K562 (cell line): ENCODE results near the gene MYO18A. TPM values are rescaled to one million over a fixed set of nuclear protein-coding genes. Genes with fewer than 3 reads are reported as not detected.

ENCODE experiments used
- ATAC-seq: fragments of 200-7000 bp; cut with Tn5 transposase; 3 replicates; pipeline ENCODE4 v1.9.1; 2020; ENCODE audit warnings: moderate library complexity
- BruUV-seq: library from RNA; stranded (reverse); fragments of 400-500 nt; replicated peaks from 2 replicates; lab custom pipeline; 2021; lab: Mats Ljungman, UMichigan
- CTCF ChIA-PET: fragments of 300-600 bp; formaldehyde crosslinking; extraction: SDS; loops from one replicate; lab custom pipeline; 2021; ENCODE audit warnings: low intra/inter-chr PET ratio; lab: Yijun Ruan, JAX
- POLR2A ChIA-PET: fragments of 300-600, 350-650 bp; sonication (Branson Sonifier 250); formaldehyde crosslinking; extraction: SDS; loops from one replicate; lab custom pipeline; 2021; ENCODE audit warnings: antibody characterized with exemption, inconsistent platforms; lab: Yijun Ruan, JAX
- DNase-seq, 4 experiments: peaks; one replicate each; pipeline versions ENCODE4 v3.0.0 to v3.0.0-alpha.2; 2011 to 2018; ENCODE audit warnings: low spot score in 3 of 4, mixed read lengths in 3 of 4; ENCODE audit errors: extremely low read depth in 1 of 4
- FAIRE-seq: peaks from 2 replicates; lab custom pipeline; 2011; peaks lifted over from hg19 to GRCh38; lab: Jason Lieb, UNC
- H2AFZ ChIP-seq: 2 replicates; pipeline ENCODE4 v1.6.0; 2011; ENCODE audit warnings: low read depth, low read length, control low read depth, inconsistent platforms
- H3K27ac ChIP-seq: fragments of 200-600 bp; 3 replicates; pipeline ENCODE4 v1.8.0; 2011; ENCODE audit warnings: low read depth, mild to moderate bottlenecking, control low read depth, inconsistent platforms, low read length, moderate library complexity, mixed read lengths; ENCODE audit errors: extremely low read depth
- H3K27me3 ChIP-seq, 2 experiments: fragments of 300-600 bp in 1 of 2; 2 replicates in 1 of 2; 3 replicates in 1 of 2; pipeline versions ENCODE4 v1.6.0 to v1.8.0; 2011; ENCODE audit warnings: inconsistent platforms in 2 of 2, low read length in 2 of 2, mild to moderate bottlenecking in 1 of 2, mixed read lengths in 1 of 2, moderate library complexity in 1 of 2; ENCODE audit not compliant: control insufficient read depth in 2 of 2, insufficient read depth in 2 of 2
- H3K36me3 ChIP-seq: fragments of 300-600 bp; 3 replicates; pipeline ENCODE4 v1.8.0; 2011; ENCODE audit warnings: mild to moderate bottlenecking, low read length, inconsistent platforms; ENCODE audit not compliant: control insufficient read depth, insufficient read depth
- H3K4me1 ChIP-seq, 2 experiments: fragments of 200-600 bp in 1 of 2; replicated peaks in 1 of 2; 2 replicates in 1 of 2; 3 replicates in 1 of 2; pipeline versions ENCODE4 v1.5.1 to v1.8.0; 2011; ENCODE audit warnings: inconsistent platforms in 2 of 2, low read length in 2 of 2, mild to moderate bottlenecking in 1 of 2, mixed read lengths in 1 of 2, moderate library complexity in 1 of 2; ENCODE audit not compliant: control insufficient read depth in 2 of 2, insufficient read depth in 2 of 2
- H3K4me2 ChIP-seq: 2 replicates; pipeline ENCODE4 v1.6.1; 2011; ENCODE audit warnings: low read length, control low read depth, inconsistent platforms, mixed read lengths; ENCODE audit not compliant: insufficient read depth
- H3K4me3 ChIP-seq: fragments of 200-600 bp; sonication (generic), shearing (Covaris generic); 2 replicates; pipeline ENCODE4 v1.5.1; 2016; ENCODE audit warnings: control low read depth, inconsistent platforms
- H3K79me2 ChIP-seq: fragments of 200-600 bp; 3 replicates; pipeline ENCODE4 v1.8.0; 2011; ENCODE audit warnings: low read length, inconsistent platforms; ENCODE audit not compliant: control insufficient read depth, insufficient read depth
- H3K9ac ChIP-seq, 2 experiments: 2 replicates each; pipeline versions ENCODE4 v1.6.0 to v1.6.1; 2011; ENCODE audit warnings: low read depth in 2 of 2, low read length in 2 of 2, control low read depth in 1 of 2, inconsistent platforms in 1 of 2, mild to moderate bottlenecking in 1 of 2, mixed read lengths in 1 of 2; ENCODE audit not compliant: insufficient read depth in 1 of 2
- H3K9me1 ChIP-seq: one replicate; pipeline ENCODE4 v1.6.0; 2011; ENCODE audit warnings: inconsistent platforms, mild to moderate bottlenecking, low read length, moderate library complexity; ENCODE audit not compliant: control insufficient read depth, insufficient read depth
- H3K9me3 ChIP-seq: replicated peaks from 2 replicates; pipeline ENCODE4 v1.5.1; 2011; ENCODE audit warnings: low read depth, low read length, inconsistent platforms; ENCODE audit not compliant: control insufficient read depth, insufficient read depth
- H4K20me1 ChIP-seq: replicated peaks from 2 replicates; pipeline ENCODE4 v1.6.1; 2011; ENCODE audit warnings: low read length, inconsistent platforms, mixed read lengths; ENCODE audit not compliant: control insufficient read depth, insufficient read depth
- BRD9 ChIP-seq: fragments of 450-650 bp; IDR thresholded peaks from 2 replicates; pipeline ENCODE4 v1.6.1; 2018; ENCODE audit warnings: low read depth; ENCODE audit not compliant: partially characterized antibody
- CEBPB ChIP-seq: fragments of 450-650 bp; IDR thresholded peaks from 2 replicates; pipeline ENCODE4 v1.6.1; 2016; ENCODE audit warnings: missing genetic modification characterization, missing compliant biosample characterization
- FOXM1 ChIP-seq, 2 experiments: fragments of 450-650 bp in 1 of 2; sonication (generic) in 1 of 2; formaldehyde crosslinking in 1 of 2; IDR thresholded peaks; 2 replicates each; pipeline versions ENCODE4 v1.6.1 to v1.9.0; 2017 to 2022; ENCODE audit warnings: low read depth in 2 of 2, mild to moderate bottlenecking in 2 of 2, missing genetic modification reagents in 1 of 2, moderate library complexity in 1 of 2
- L3MBTL2 ChIP-seq: fragments of 450-650 bp; IDR thresholded peaks from 2 replicates; pipeline ENCODE4 v1.6.1; 2016; ENCODE audit warnings: mild to moderate bottlenecking, moderate library complexity
- MBD2 ChIP-seq: sonication (generic); IDR thresholded peaks from 2 replicates; pipeline ENCODE4 v1.6.1; 2016; ENCODE audit warnings: low read depth, borderline replicate concordance
- RFX7 ChIP-seq: fragments of 250-450 bp; sonication (Bioruptor Pico); IDR thresholded peaks from 2 replicates; pipeline ENCODE4 v1.5.1; 2021; ENCODE audit warnings: mild to moderate bottlenecking
- SAFB2 ChIP-seq: fragments of 200-400 bp; formaldehyde crosslinking; IDR thresholded peaks from 2 replicates; pipeline ENCODE4 v1.6.1; 2018; ENCODE audit warnings: borderline replicate concordance, low read length, low read depth, moderate library complexity; ENCODE audit not compliant: severe bottlenecking
- SIX5 ChIP-seq, 2 experiments: IDR thresholded peaks; 2 replicates each; pipeline ENCODE4 v1.6.1; 2011; ENCODE audit warnings: low read length in 2 of 2, borderline replicate concordance in 1 of 2, low read depth in 1 of 2, mild to moderate bottlenecking in 1 of 2, moderate library complexity in 1 of 2; ENCODE audit not compliant: insufficient read depth in 1 of 2
- SMARCE1 ChIP-seq: fragments of 450-650 bp; IDR thresholded peaks from 2 replicates; pipeline ENCODE4 v1.7.1; 2016; ENCODE audit warnings: mild to moderate bottlenecking
- SMC3 ChIP-seq: conservative IDR thresholded peaks from 2 replicates; pipeline ENCODE4 v1.6.1; 2011; ENCODE audit warnings: low read depth, low read length, improper control_type of control experiment; ENCODE audit not compliant: insufficient read depth
- SPI1 ChIP-seq: IDR thresholded peaks from 2 replicates; pipeline ENCODE4 v1.6.1; 2011; ENCODE audit warnings: low read depth, low read length, control low read depth, borderline replicate concordance
- ZMIZ1 ChIP-seq, 2 experiments: fragments of 150-350 bp in 1 of 2; IDR thresholded peaks; 2 replicates each; pipeline ENCODE4 v1.6.1; 2012 to 2016; ENCODE audit warnings: low read depth in 2 of 2, low read length in 2 of 2, mild to moderate bottlenecking in 1 of 2, moderate library complexity in 1 of 2
- WGBS: fragments of 100-300 bp; shearing (Covaris generic); methylation state at CpG from one replicate; pipeline ENCODE4 v1.1.6; 2016; ENCODE audit warnings: low coverage, mixed read lengths; ENCODE audit not compliant: insufficient coverage; ENCODE audit errors: missing lambda C conversion rate; 5-methylcytosine and 5-hydroxymethylcytosine counted together
- in situ Hi-C: fragments of 300-500 bp; cut with MboI; formaldehyde crosslinking; loops from 4 replicates; pipeline ENCODE4 v1.15.0; 2018; ENCODE audit warnings: inconsistent platforms, mixed read lengths
- intact Hi-C: fragments of 100-400 bp; cut with micrococcal nuclease; formaldehyde crosslinking; loops from 2 replicates; pipeline ENCODE4 v1.14.2; 2022
- polyA plus RNA-seq, 8 experiments: library from polyadenylated mRNA; depleted of rRNA in 4 of 8; stranded (reverse) in 5 of 8; unstranded in 3 of 8; fragments of >200 nt; fragmentation: Nextera tagmentation in 2 of 8; fragmentation: Illumina TruSeq in 1 of 8; extraction: Ambion mirVana in 2 of 8; extraction: Trizol in 1 of 8; gene quantifications; 2 replicates each; pipeline versions ENCODE4 v1.2.1 to v1.2.3, GENCODE V29; 2011 to 2014; ENCODE audit warnings: inconsistent platforms in 1 of 8, missing spikeins in 1 of 8
- total RNA-seq, 7 experiments: library from RNA; depleted of rRNA in 6 of 7; stranded (reverse); fragments of >200 nt in 6 of 7; fragmentation: Illumina TruSeq in 2 of 7; extraction: Trizol in 2 of 7; gene quantifications; 2 replicates each; pipeline versions ENCODE4 v1.2.1 to v1.2.3, GENCODE V29; 2011 to 2021; ENCODE audit warnings: low replicate concordance in 1 of 7
- TF ChIP-seq, protein P1 (sequence below): fragments of 250-450 bp; sonication (Bioruptor Pico); IDR thresholded peaks from 2 replicates; pipeline ENCODE4 v1.5.0; 2020; ENCODE audit warnings: mild to moderate bottlenecking

MYO18A gene
- total and polyA plus RNA-seq, 9 of the 15 experiments (the other 6 are each of a cell fraction or from before 2014, with no cell fraction given) = 2.5 to 65.4 (median 17.1) TPM

- TF ChIP-seq, protein P1, sequence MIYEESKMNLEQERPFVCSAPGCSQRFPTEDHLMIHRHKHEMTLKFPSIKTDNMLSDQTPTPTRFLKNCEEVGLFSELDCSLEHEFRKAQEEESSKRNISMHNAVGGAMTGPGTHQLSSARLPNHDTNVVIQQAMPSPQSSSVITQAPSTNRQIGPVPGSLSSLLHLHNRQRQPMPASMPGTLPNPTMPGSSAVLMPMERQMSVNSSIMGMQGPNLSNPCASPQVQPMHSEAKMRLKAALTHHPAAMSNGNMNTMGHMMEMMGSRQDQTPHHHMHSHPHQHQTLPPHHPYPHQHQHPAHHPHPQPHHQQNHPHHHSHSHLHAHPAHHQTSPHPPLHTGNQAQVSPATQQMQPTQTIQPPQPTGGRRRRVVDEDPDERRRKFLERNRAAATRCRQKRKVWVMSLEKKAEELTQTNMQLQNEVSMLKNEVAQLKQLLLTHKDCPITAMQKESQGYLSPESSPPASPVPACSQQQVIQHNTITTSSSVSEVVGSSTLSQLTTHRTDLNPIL (CRISPR knock-in tag) = no peak
- TF ChIP-seq FOXM1 (IDR thresholded peaks at IDR 0.05; ENCODE audit: low read depth) (no peak), FOXM1 (CRISPR knock-in tag; IDR thresholded peaks at IDR 0.05; ENCODE audit: low read depth) (no peak), SIX5 (IDR thresholded peaks at IDR 0.05; ENCODE audit: borderline replicate concordance in 1 of 2, insufficient read depth in 1 of 2, low read depth in 1 of 2, low read length in 2 of 2) (no peak)
Observed at GRCh38 chr17:29196769-29197515, 16.7 kb upstream of the MYO18A start (continued).

DNA sequence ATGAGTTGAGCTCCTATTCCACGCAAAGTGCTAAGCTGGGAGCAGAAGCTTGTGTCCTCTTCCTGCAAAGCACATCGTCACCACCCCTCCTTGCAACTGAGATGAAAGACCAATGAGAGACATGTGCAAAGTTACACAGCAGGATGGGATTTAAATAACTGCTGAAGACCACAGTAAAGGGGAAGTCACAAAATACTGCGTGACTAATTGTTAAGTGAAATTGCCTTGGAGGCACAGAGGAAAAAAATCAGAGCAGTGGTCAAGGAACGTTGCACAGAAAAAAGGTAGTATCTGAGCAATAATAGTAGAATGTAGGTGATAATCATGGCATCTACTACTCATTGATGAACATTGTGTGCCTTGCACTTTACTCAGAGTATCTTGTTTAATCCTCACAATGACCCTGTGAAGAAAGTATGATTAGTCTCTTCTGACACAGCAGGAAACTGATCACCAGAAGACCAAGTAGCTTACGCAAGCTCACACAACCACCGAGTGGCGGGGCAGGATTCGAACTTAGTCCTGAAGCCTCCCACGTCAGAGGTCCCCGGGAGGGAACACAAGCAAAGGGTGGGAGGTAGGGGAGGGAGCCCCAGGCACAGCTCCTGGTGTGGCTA is 15.4 kb upstream of the MYO18A start:
- no peaks in the 10 kb centered on the region for H3K27me3 ChIP-seq
- H3K36me3 ChIP-seq = no peaks in the 10 kb centered on the region
- FAIRE-seq (no peak), ATAC-seq (peak; percentile 48), DNase-seq (no peak)
- no TSS peak for BruUV-seq
- no peaks in the 10 kb centered on the region for H3K79me2 ChIP-seq
- no peak overlapping the region for H3K27ac ChIP-seq
- in situ Hi-C loops (no loop called here), intact Hi-C loops (no loop called here)
- no peaks in the 10 kb centered on the region for H4K20me1 ChIP-seq
- no peak overlapping the region for H3K4me3 ChIP-seq
- H2AFZ ChIP-seq = 0 out of 2 replicates have a peak overlapping the region, but pooled peaks have one; percentile 34
- H3K9ac ChIP-seq = peak overlapping the region in 1 of 2 experiments; percentile 18; a peak in 1 of 4 replicates
- no peaks in the 10 kb centered on the region for H3K9me3 ChIP-seq
- POLR2A ChIA-PET = interaction anchor here (0.6 to 2.4 kb wide), 5 partner anchors 8 to 21 kb away, joined by 3 to 9 read pairs (median 3); no protein-coding TSS in a partner anchor
- H3K4me1 ChIP-seq = peaks cover 0 to 3% of the 10 kb centered on the region in 2 experiments; a peak in 3 of 5 replicates
- H3K4me2 ChIP-seq = no peak overlapping the region
- no peaks in the 10 kb centered on the region for H3K9me1 ChIP-seq
- 25% methylated on average over 10 of the region's 10 CpGs for WGBS
- CTCF ChIA-PET = no interaction called here
- TF ChIP-seq L3MBTL2 (peak; percentile 13; the same call in 1 of the 2 replicates), SPI1 (peak; percentile 81), SMC3 (no peak), SMARCE1 (peak; percentile 34; the same call in 1 of the 2 replicates), MBD2 (no peak), BRD9 (no peak), RFX7 (CRISPR knock-in tag) (no peak), SAFB2 (no peak), CEBPB (tag) (peak; percentile 52; the same call in 1 of the 2 replicates), ZMIZ1 (IDR thresholded peaks at IDR 0.05; ENCODE audit: low read depth in 2 of 2, low read length in 2 of 2) (no peak)
